HG03460 (cell line): Measurements from ENCODE around the gene ALKBH5.

Experiments
- ATAC-seq: cut with Tn5 transposase; IDR thresholded peaks from one replicate; pipeline ENCODE4 v1.9.1; 2021; ENCODE audit not compliant: unreplicated experiment

The ALKBH5 gene

DNA sequence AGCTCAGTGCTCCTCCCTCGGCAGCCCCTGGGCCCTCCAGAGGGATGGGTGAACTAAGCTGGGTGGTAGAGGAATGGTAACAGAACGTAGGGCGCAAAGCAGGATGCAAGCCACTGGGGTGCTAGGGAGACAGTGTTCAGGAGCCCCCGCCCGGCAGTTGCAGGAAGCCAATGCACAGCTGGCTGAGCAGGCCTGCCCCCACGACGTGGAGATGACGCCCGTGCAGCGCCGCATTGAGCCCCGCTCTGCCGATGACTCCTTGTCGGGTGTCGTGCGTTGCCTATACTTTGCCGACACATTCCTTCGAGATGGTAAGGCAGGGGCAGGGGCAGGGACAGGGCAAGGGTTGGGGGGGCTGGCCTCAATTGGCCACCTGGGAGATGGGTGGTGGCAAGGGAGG lies 54.7 kb downstream of the ALKBH5 start:
- ATAC-seq: no peak

GRCh38 chr17:18240449-18240848 lies 56.8 kb downstream of the ALKBH5 start:
- ATAC-seq: no peak

DNA sequence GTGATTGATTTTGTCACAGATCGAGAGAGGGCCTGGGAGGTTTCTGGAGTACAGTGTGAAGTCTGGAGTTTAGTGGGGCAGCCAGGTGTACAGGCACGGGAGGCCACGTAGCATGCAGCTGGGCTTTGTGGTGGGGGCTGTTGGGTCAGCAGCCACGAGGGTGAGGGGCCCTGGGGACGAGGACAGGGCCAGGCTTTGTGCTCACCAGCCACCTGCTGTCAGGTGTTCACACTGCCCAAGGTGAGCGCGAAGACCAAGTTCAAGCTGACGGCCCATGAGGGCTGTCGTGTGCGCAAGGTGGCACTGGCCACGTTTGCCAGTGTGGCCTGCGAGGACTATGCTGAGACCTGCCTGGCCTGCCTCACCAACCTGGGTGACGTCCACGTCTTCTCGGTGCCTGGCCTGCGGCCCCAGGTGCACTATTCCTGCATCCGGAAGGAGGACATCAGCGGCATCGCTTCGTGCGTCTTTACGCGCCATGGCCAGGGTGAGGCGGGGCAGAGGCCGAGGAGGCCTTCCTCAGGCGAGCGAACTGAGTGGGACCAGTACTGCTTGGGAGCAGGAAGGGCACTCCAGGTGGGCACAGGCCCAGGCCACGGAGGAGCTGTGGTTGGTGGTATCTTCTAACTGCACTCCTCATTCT lies 57.7 kb downstream of the ALKBH5 start:
- no peak for ATAC-seq

DNA sequence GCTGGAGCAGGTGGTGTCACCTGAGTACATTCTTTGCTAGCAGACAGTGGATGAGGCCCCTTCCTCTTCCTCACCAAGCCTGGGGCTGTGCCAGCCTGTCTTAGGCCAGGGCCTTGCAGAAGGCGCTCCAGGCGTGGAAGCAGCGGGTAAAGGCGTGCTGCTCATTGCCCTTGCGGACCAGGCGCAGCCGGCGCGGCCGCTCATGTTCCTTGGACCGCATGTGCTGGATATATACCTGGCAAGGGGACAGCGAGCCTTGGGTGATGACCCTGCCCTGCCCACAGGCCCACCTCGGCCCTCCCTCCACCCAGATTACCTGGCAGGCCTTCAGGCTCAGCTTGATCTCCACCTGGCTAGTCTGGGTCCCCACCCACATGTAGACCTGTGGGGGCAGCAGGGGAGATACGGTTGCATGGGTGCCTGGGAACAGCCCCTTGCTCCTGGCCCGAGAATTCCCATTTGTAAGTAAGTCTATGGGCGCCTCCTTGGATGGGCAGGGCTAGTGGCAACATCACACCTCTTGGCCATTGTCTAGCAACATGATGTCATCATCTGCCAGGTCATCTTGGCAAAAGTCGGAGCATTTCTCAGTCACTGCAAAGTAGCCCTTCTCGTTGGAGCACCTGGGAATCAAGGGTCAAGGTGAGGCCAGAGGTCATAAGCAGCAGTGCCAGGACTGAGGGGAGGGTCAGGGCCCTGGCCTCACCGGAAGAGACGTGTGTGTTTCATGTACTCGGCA lies 61.6 kb downstream of the ALKBH5 start:
- no peak for ATAC-seq

- ATAC-seq: no peak
These were observed 62.6 kb downstream of the ALKBH5 start for GRCh38 chr17:18246109-18246725.

DNA sequence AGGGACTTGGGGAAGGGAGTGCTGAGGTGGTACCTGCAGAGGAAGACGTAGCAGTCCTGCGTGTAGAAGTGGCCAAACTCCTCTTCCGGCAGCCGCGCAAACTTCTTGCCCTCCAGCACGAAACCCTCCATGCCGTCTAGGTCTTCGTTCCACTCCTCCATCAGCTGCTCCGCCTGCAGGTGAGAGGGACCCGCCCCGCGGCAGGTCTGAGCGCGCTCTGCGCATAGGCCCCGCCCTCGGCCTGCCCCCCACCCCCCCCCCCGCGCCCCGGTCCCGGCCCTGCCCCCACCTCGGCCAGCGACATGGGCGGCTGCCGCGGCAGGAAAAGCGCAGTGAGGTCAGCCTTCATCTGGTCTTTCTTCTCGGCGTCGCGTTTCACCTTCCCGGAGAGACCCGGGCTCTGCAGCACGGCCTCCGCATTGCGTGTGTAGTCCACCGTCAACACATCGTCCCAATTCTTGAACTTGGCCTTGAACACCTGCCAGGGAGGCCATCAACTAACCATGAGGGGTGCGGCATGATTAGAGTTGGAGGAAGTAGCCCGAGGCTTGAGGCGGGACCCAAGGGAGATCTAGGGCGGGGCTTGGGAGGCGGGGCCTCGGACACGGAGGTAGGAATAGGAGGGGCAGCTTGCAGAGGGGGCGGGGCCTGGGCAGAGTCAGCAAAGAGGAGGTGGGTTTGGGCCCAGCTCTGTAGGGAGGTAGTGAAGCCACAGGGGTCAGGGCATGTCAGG lies 63.4 kb downstream of the ALKBH5 start:
- no peak for ATAC-seq

DNA sequence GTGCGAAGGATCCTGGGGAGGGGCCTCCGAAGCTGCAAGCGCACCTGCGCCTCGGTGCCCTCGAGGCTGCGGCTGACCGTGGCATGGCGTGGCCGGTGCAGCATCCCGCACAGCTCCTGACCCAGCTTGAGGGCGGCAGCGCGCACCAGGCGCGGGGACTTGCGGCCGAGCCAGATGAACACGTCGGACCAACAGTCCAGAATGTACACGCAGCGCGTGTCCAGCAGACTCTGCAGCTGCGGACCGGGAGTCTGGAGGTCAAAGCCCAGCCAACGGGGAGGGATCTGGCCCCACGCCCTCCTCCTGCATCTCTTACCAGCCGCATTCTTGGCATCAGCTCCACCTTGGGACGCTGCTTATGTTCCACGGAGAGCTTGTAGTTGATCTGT lies 64.0 kb downstream of the ALKBH5 start:
- no peak for ATAC-seq

DNA sequence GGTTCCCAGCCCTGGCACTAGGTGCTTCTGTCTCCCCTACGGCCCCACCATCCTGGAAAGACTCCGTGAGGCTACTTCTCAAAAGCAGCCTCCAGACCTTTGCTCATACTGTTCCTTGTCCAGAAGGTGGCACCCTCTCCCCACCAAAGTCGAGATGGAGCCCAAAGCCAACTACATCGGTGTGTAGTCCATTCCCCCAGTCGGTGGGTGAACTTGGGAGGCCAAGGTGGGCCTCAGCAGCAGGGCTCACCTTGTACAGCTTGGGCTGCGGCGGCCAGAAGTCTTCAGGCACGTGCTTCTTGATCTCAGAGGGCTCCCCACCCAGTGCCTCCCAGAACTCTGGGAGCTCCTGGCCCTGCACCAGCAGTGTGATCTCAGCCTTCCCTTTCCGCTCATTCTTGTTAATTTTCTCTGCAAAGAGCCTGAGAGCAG lies 64.7 kb downstream of the ALKBH5 start:
- ATAC-seq: no peak

DNA sequence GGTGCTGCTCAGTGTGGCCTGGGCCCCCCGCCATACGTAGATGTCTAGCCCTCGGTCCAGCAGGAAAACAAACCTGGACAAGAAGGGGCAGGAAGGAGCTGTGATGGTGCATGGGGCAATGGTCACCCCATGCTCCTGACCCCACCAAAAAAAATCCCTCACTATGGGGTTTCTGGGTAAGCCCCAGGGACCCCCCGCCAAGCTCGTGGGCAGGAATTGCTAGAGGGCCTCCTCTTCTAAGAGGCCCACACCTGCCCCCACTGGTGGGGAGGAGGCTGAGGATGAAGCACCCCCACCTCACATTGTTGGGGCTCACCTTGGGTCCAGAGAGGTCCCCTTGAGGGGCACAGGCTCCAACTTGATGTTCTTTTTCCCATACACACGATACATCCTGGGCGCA lies 65.2 kb downstream of the ALKBH5 start:
- ATAC-seq: no peak

DNA sequence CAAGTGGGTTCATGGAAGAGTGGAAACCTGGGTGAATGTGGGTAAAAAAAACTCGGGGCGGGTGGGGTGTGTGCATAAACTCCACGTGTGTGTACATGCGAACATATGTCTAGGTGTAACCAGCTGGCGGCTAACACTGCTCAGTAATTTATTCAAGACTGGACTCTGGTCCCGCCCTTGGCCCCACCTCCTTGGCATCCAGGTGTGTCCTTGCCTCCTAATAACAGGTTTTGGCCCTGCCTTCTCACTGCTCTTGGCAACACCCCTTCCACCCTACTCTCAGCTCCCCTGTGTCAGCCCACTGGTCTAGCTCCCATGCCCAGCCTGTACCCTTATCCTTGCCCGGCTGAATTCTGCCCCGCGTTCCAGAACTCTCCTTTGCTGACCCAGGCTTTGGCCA lies 66.6 kb downstream of the ALKBH5 start:
- ATAC-seq: no peak

GRCh38 chr17:18250708-18251107 lies 67.1 kb downstream of the ALKBH5 start:
- no peak for ATAC-seq

GRCh38 chr17:18251204-18251603 lies 67.6 kb downstream of the ALKBH5 start:
- ATAC-seq: no peak

- no peak for ATAC-seq
These were observed 68.5 kb downstream of the ALKBH5 start for GRCh38 chr17:18252160-18252559.

DNA sequence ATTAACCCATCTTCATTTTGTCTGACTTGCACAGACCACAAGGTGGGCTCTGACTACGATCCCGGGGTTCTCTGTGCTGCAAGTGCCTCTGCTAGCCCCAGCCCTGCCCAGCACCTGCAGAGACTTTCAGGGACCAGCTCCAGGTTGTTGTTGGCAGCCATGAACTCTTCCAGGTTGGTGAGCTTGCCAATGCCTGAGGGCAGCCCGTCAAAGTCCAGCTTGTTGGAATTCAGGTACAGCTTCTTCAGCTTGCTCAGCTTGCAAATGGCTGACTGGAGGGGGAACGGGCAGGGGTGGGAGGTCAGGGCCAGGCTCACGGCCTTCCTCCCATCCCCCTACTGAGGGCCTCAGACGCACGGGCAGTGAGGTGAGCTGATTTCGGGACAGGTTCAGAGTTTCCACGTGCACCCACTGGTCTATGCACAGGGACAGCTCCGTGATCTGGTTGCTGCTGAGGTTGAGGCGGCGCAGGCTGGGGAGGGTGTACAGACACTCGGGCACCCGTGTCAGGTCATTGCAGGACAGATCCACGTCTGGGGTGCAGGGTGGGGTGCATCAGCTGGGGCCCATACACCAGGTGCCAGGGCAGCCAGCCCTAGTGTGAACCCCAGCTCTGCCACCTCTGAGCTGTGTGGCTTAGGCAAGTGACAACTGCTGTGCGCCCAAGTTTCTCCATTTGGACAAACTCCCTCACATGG lies 69.7 kb downstream of the ALKBH5 start:
- ATAC-seq: no peak

GRCh38 chr17:18253947-18254821 lies 70.6 kb downstream of the ALKBH5 start:
- ATAC-seq: no peak

DNA sequence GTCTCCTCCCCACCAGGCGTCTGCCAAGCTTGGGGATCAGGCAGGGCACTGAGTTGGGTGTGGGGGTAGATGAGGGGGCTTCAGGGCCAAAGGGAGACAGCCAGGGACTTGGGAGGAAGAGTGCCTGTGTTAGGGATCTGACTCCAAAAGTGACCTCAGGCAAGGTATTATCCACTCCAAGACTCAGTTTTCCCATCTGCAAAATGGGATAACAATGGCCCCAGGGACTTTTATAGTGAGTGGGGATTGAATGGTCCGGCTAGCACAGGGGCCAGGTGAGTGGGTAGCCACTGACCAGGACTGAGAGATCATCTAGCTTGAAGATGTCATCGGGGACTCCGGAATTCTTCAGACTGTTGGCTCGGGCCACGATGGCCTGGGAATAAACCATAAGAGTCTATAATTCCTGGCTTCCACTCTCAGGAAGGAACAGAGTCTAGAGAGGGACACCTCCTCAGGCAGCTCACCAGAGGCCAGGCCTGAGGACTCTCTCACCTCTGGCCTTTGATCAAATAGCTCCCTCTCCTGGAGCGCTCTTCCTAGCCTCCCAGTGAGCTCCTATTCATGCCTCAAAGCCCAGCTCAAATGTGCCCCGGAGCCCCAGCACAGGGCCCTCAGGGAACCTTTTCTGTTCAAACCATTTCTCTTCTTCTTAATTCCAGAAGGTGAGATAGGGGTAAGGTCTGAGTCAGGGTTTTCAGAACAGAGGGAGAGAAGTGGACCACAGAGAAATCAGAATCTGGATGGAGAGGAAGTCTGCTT lies 71.4 kb downstream of the ALKBH5 start:
- no peak for ATAC-seq

GRCh38 chr17:18256351-18256750 lies 72.7 kb downstream of the ALKBH5 start:
- ATAC-seq: no peak

GRCh38 chr17:18256776-18257175 lies 73.1 kb downstream of the ALKBH5 start:
- no peak for ATAC-seq

GRCh38 chr17:18257268-18257981 lies 73.8 kb downstream of the ALKBH5 start:
- no peak for ATAC-seq
